GM12878 (cell line): ENCODE results near the gene PGR. TPM values are rescaled to one million over a fixed set of nuclear protein-coding genes. Genes with fewer than 3 reads are reported as not detected.

ENCODE experiments used
- ATAC-seq: fragments of 200-7000 bp; cut with Tn5 transposase; 3 replicates; pipeline ENCODE4 v1.9.1; 2020; ENCODE audit warnings: mild to moderate bottlenecking, moderate library complexity
- BruUV-seq: library from RNA; stranded (reverse); fragments of 400-500 nt; replicated peaks from 2 replicates; lab custom pipeline; 2021; lab: Mats Ljungman, UMichigan
- CTCF ChIA-PET: fragments of 300-600 bp; sonication (Branson Sonifier 250); formaldehyde crosslinking; extraction: SDS; loops from one replicate; lab custom pipeline; 2021; ENCODE audit warnings: inconsistent platforms; lab: Yijun Ruan, JAX
- POLR2A ChIA-PET: fragments of 350-600 bp; formaldehyde crosslinking; extraction: SDS; loops from one replicate; lab custom pipeline; 2021; ENCODE audit warnings: inconsistent platforms; lab: Charles Lee
- RAD21 ChIA-PET: fragments of 300-600 bp; sonication (Branson Sonifier 250); formaldehyde crosslinking; loops from one replicate; lab custom pipeline; 2023; ENCODE audit warnings: antibody characterized with exemption; ENCODE audit not compliant: unreplicated experiment; lab: Charles Lee
- SMC1A ChIA-PET: fragments of 300-600 bp; sonication (Branson Sonifier 250); formaldehyde crosslinking; loops from one replicate; lab custom pipeline; 2023; ENCODE audit not compliant: unreplicated experiment, uncharacterized antibody; lab: Charles Lee
- DNase-seq: peaks from one replicate; pipeline ENCODE4 v3.0.0-alpha.2; 2011; ENCODE audit warnings: low read depth, low spot score
- FAIRE-seq: peaks from 3 replicates; lab custom pipeline; 2011; peaks lifted over from hg19 to GRCh38; lab: Jason Lieb, UNC
- H2AFZ ChIP-seq: 2 replicates; pipeline ENCODE4 v1.6.0; 2011; ENCODE audit warnings: low read depth, low read length, control low read depth; ENCODE audit not compliant: control insufficient read depth
- H3K27ac ChIP-seq: 2 replicates; pipeline ENCODE4 v1.5.1; 2011; ENCODE audit warnings: control low read depth; ENCODE audit not compliant: control insufficient read depth, insufficient read depth
- H3K27me3 ChIP-seq, 2 experiments: replicated peaks in 1 of 2; 2 replicates each; pipeline versions ENCODE4 v1.6.0 to v1.6.1; 2011; ENCODE audit warnings: low read length in 1 of 2; ENCODE audit not compliant: control insufficient read depth in 2 of 2, insufficient read depth in 2 of 2
- H3K36me3 ChIP-seq, 2 experiments: 2 replicates each; pipeline ENCODE4 v1.5.1; 2011; ENCODE audit warnings: low read length in 1 of 2; ENCODE audit not compliant: control insufficient read depth in 2 of 2, insufficient read depth in 2 of 2
- H3K4me1 ChIP-seq: 2 replicates; pipeline ENCODE4 v1.6.1; 2011; ENCODE audit warnings: mild to moderate bottlenecking, low read length, moderate library complexity, mixed read lengths; ENCODE audit not compliant: control insufficient read depth, insufficient read depth
- H3K4me2 ChIP-seq: 2 replicates; pipeline ENCODE4 v1.6.0; 2011; ENCODE audit warnings: control low read depth; ENCODE audit not compliant: control insufficient read depth, insufficient read depth
- H3K4me3 ChIP-seq: fragments of 200-600 bp; sonication (generic); 2 replicates; pipeline ENCODE4 v1.5.1; 2016
- H3K79me2 ChIP-seq: 2 replicates; pipeline ENCODE4 v1.6.0; 2011; ENCODE audit warnings: low read length; ENCODE audit not compliant: control insufficient read depth, insufficient read depth
- H3K9ac ChIP-seq: 2 replicates; pipeline ENCODE4 v1.8.0; 2011; ENCODE audit warnings: low read length, control low read depth, mixed read lengths; ENCODE audit not compliant: control insufficient read depth, insufficient read depth
- H3K9me3 ChIP-seq: replicated peaks from 3 replicates; pipeline ENCODE4 v1.5.1; 2011; ENCODE audit warnings: mild to moderate bottlenecking, low read length; ENCODE audit not compliant: control insufficient read depth, insufficient read depth
- H4K20me1 ChIP-seq: 2 replicates; pipeline ENCODE4 v1.6.0; 2011; ENCODE audit not compliant: control insufficient read depth, insufficient read depth
- ASH2L ChIP-seq: fragments of 300-600, 200-600 bp; sonication (generic); IDR thresholded peaks from 2 replicates; pipeline ENCODE4 v1.6.1; 2017; ENCODE audit warnings: low read depth, mild to moderate bottlenecking, borderline replicate concordance
- BMI1 ChIP-seq: fragments of 450-650 bp; IDR thresholded peaks from 2 replicates; pipeline ENCODE4 v1.6.1; 2016; ENCODE audit warnings: mild to moderate bottlenecking, moderate library complexity, borderline replicate concordance
- EZH2 ChIP-seq: IDR thresholded peaks from 2 replicates; pipeline ENCODE4 v1.6.1; 2012; ENCODE audit warnings: low read depth, mild to moderate bottlenecking, control low read depth, inconsistent platforms, low read length, borderline replicate concordance; ENCODE audit not compliant: control insufficient read depth
- KAT2A ChIP-seq: conservative IDR thresholded peaks from 2 replicates; pipeline ENCODE4 v1.6.1; 2011; ENCODE audit warnings: low read depth, low read length; ENCODE audit not compliant: control insufficient read depth
- MYB ChIP-seq: fragments of 150-350 bp; IDR thresholded peaks from 2 replicates; pipeline ENCODE4 v1.6.1; 2014; ENCODE audit warnings: mild to moderate bottlenecking, low read depth, low read length, borderline replicate concordance
- PAX8 ChIP-seq: fragments of 450-650 bp; IDR thresholded peaks from 2 replicates; pipeline ENCODE4 v1.6.1; 2017; ENCODE audit warnings: mild to moderate bottlenecking, moderate library complexity
- RBBP5 ChIP-seq: fragments of 200-600 bp; sonication (generic); conservative IDR thresholded peaks from 2 replicates; pipeline ENCODE4 v1.6.1; 2016
- SIN3A ChIP-seq: IDR thresholded peaks from 2 replicates; pipeline ENCODE4 v1.6.1; 2012; ENCODE audit warnings: low read depth, low read length, improper control_type of control experiment
- SUPT20H ChIP-seq: IDR thresholded peaks from 2 replicates; pipeline ENCODE4 v1.6.1; 2011; ENCODE audit warnings: low read depth, mild to moderate bottlenecking, low read length, moderate library complexity, borderline replicate concordance; ENCODE audit not compliant: control insufficient read depth
- ZZZ3 ChIP-seq: IDR thresholded peaks from 2 replicates; pipeline ENCODE4 v1.6.1; 2011; ENCODE audit warnings: low read depth; ENCODE audit not compliant: control insufficient read depth, insufficient read length
- in situ Hi-C: fragments of 300-500 bp; cut with MboI; formaldehyde crosslinking; loops from 9 replicates; pipeline ENCODE4 v1.14.3; 2018; ENCODE audit warnings: mixed read lengths
- intact Hi-C: fragments of 100-400 bp; cut with micrococcal nuclease; formaldehyde crosslinking; loops from one replicate; pipeline ENCODE4 v1.14.2; 2022; ENCODE audit not compliant: unreplicated experiment
- polyA plus RNA-seq, 11 experiments: library from polyadenylated mRNA; depleted of rRNA in 4 of 11; unstranded in 6 of 11; stranded (reverse) in 5 of 11; fragments of >200 nt; fragmentation: Nextera tagmentation in 4 of 11; fragmentation: Illumina TruSeq in 1 of 11; extraction: Ambion mirVana in 4 of 11; extraction: Trizol in 1 of 11; gene quantifications; 1 replicate in 1 of 11; 2 replicates in 10 of 11; pipeline versions ENCODE4 v1.2.1 to v1.2.3, GENCODE V29; 2011 to 2016; ENCODE audit warnings: inconsistent platforms in 2 of 11, missing spikeins in 2 of 11, low read depth in 1 of 11
- total RNA-seq, 4 experiments: library from RNA; depleted of rRNA in 3 of 4; stranded (reverse); fragments of >200 nt in 3 of 4; fragmentation: Illumina TruSeq in 1 of 4; extraction: Trizol in 1 of 4; gene quantifications; 2 replicates each; pipeline versions ENCODE4 v1.2.1 to v1.2.3, GENCODE V29; 2013 to 2021
- TF ChIP-seq, protein P1 (sequence below): IDR thresholded peaks from 2 replicates; pipeline ENCODE4 v1.6.1; 2012; ENCODE audit warnings: low read length, inconsistent platforms

PGR gene
- total and polyA plus RNA-seq, 10 of the 15 experiments (the other 5 are each of a cell fraction or from before 2014, with no cell fraction given) = 0.01 TPM; not detected in 9

DNA sequence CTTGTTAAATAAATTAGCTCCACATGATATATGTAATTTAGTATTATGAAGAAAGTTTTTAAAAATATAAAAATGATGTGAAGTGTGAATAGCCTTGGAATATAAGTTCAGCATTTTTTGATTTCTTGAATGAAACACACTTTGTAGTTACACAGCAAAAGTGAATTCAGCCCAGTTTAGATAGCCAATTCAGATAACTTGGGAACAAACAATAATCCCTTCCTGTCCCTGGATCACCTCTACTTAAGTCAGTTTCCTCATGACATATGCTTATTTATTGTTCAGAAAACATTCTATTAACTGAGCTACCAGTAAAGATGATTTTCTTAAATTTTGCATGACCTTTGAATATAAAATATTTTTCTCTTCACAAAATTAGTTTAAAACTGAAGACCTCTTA lies 107.4 kb downstream of the PGR start:
- TF ChIP-seq, protein P1, sequence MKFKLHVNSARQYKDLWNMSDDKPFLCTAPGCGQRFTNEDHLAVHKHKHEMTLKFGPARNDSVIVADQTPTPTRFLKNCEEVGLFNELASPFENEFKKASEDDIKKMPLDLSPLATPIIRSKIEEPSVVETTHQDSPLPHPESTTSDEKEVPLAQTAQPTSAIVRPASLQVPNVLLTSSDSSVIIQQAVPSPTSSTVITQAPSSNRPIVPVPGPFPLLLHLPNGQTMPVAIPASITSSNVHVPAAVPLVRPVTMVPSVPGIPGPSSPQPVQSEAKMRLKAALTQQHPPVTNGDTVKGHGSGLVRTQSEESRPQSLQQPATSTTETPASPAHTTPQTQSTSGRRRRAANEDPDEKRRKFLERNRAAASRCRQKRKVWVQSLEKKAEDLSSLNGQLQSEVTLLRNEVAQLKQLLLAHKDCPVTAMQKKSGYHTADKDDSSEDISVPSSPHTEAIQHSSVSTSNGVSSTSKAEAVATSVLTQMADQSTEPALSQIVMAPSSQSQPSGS = no peak
- TF ChIP-seq EZH2 = no peak
- TF ChIP-seq KAT2A = no peak
- no peak for TF ChIP-seq SUPT20H
- no peak for TF ChIP-seq MYB
- no peak for TF ChIP-seq RBBP5
- no peak for TF ChIP-seq BMI1
- no peak for TF ChIP-seq SIN3A
- no peak for TF ChIP-seq ZZZ3
- no peak for TF ChIP-seq PAX8
- no peak for TF ChIP-seq ASH2L
- no peaks in the 10 kb centered on the region for H3K27me3 ChIP-seq
- no peaks in the 10 kb centered on the region for H3K36me3 ChIP-seq
- no peak for DNase-seq
- no peaks in the 10 kb centered on the region for H3K9me3 ChIP-seq
- ChIA-PET RAD21 (no interaction called here), CTCF (no interaction called here), SMC1A (no interaction called here), POLR2A (no interaction called here)
- H3K27ac ChIP-seq = no peak overlapping the region
- FAIRE-seq = no peak
- no peak overlapping the region for H3K4me2 ChIP-seq
- ATAC-seq = no peak
- H3K4me3 ChIP-seq = no peak overlapping the region
- H3K9ac ChIP-seq = no peak overlapping the region
- H3K79me2 ChIP-seq = no peaks in the 10 kb centered on the region
- intact Hi-C loops = no loop called here
- H2AFZ ChIP-seq = no peak overlapping the region
- no TSS peak for BruUV-seq
- in situ Hi-C loops = no loop called here
- H3K4me1 ChIP-seq = no peaks in the 10 kb centered on the region
- H4K20me1 ChIP-seq = no peaks in the 10 kb centered on the region
